RWPE2 (cell line): ENCODE measurements around the gene SLC3A2.

Experiments used
- ATAC-seq: fragments of 200-7000 bp; cut with Tn5 transposase; 3 replicates; pipeline ENCODE4 v1.9.1; 2021; ENCODE audit warnings: low read depth
- DNase-seq: peaks from one replicate; pipeline ENCODE4 v3.0.0-alpha.2; 2020; ENCODE audit warnings: low spot score
- H3K27ac ChIP-seq: fragments of 450-650 bp; 2 replicates; pipeline ENCODE4 v1.5.1; 2017; ENCODE audit warnings: mild to moderate bottlenecking; ENCODE audit not compliant: poor library complexity, severe bottlenecking
- H3K27me3 ChIP-seq: fragments of 250-450 bp; sonication (Bioruptor Pico); 2 replicates; pipeline ENCODE4 v1.5.1; 2021; ENCODE audit warnings: mild to moderate bottlenecking, moderate library complexity; ENCODE audit not compliant: insufficient read depth, poor library complexity, severe bottlenecking
- H3K36me3 ChIP-seq: fragments of 250-450 bp; sonication (Bioruptor Pico); 2 replicates; pipeline ENCODE4 v1.5.1; 2020; ENCODE audit warnings: low read depth, mild to moderate bottlenecking, moderate library complexity
- H3K4me1 ChIP-seq: fragments of 250-450 bp; sonication (Bioruptor Pico); 2 replicates; pipeline ENCODE4 v1.5.1; 2021; ENCODE audit warnings: mild to moderate bottlenecking, moderate library complexity; ENCODE audit not compliant: insufficient read depth, poor library complexity, severe bottlenecking
- H3K4me3 ChIP-seq: fragments of 250-450 bp; sonication (Bioruptor Pico); 2 replicates; pipeline ENCODE4 v1.5.1; 2021; ENCODE audit warnings: mild to moderate bottlenecking, moderate library complexity; ENCODE audit not compliant: severe bottlenecking
- H3K9me3 ChIP-seq: fragments of 250-450 bp; sonication (Bioruptor Pico); 2 replicates; pipeline ENCODE4 v1.5.1; 2021; ENCODE audit warnings: mild to moderate bottlenecking, moderate library complexity; ENCODE audit not compliant: severe bottlenecking
- CTCF ChIP-seq: fragments of 450-650 bp; IDR thresholded peaks from one replicate; pipeline ENCODE4 v1.5.1; 2017; ENCODE audit warnings: mild to moderate bottlenecking, moderate library complexity; ENCODE audit not compliant: poor library complexity, severe bottlenecking

Gene SLC3A2

GRCh38 chr11:62854825-62855570 lies 25.7 kb upstream of the SLC3A2 start:
- peaks cover 54% of the 10 kb centered on the region for H3K36me3 ChIP-seq
- H3K27me3 ChIP-seq, result no peaks in the 10 kb centered on the region
- DNase-seq, result no peak
- ATAC-seq, result no peak
- peaks cover 31% of the 10 kb centered on the region for H3K4me1 ChIP-seq
- H3K4me3 ChIP-seq, result peak overlapping the region; percentile 87
- no peaks in the 10 kb centered on the region for H3K9me3 ChIP-seq
- no peak for TF ChIP-seq CTCF
- H3K27ac ChIP-seq, result peak overlapping the region; percentile 84

- peak; percentile 98 for DNase-seq
- H3K36me3 ChIP-seq, result peaks cover 55% of the 10 kb centered on the region
Observed at GRCh38 chr11:62855571-62856332, 24.9 kb upstream of the SLC3A2 start.

DNA sequence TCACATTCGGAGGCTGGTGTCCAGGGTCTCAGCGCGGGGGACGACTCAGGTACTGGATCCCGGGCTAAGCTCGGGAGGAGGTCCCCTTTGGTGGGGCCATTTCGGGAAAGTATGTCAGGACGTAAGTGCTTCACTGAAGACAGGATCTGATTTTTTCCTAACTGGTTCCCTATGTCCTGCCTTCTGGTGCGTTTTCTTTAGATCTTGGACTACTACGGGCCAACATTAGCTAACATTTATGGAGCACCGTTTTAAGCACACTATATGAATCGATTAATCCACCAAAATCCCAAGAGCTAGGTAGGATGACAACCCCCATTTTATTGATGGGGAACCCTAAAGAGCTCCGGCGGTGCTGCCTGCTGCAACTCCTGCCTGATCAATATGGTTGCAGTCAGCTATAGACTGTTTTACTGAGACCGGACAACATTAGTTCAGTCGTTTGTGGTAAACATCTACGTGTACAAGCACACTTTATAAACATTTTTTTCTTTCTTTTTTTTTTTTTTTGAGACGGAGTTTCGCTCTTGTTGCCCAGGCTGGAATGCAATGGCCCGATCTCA lies 24.3 kb upstream of the SLC3A2 start:
- Histone ChIP-seq H3K9me3 (no peaks in the 10 kb centered on the region), H3K4me1 (peaks cover 42% of the 10 kb centered on the region), H3K4me3 (peak overlapping the region; percentile 87), H3K27me3 (no peaks in the 10 kb centered on the region), H3K27ac (peak overlapping the region; percentile 84), H3K36me3 (peaks cover 61% of the 10 kb centered on the region)
- TF ChIP-seq CTCF, result no peak
- ATAC-seq, result no peak
- no peak for DNase-seq

More at GRCh38 chr11:62855571-62856332, 24.9 kb upstream of the SLC3A2 start:
- H3K9me3 ChIP-seq, result no peaks in the 10 kb centered on the region
- H3K4me1 ChIP-seq, result peaks cover 36% of the 10 kb centered on the region
- no peak for TF ChIP-seq CTCF
- peak; percentile 81 for ATAC-seq
- H3K27me3 ChIP-seq, result no peaks in the 10 kb centered on the region
- peak overlapping the region; percentile 84 for H3K27ac ChIP-seq
- peak overlapping the region; percentile 87 for H3K4me3 ChIP-seq

DNA sequence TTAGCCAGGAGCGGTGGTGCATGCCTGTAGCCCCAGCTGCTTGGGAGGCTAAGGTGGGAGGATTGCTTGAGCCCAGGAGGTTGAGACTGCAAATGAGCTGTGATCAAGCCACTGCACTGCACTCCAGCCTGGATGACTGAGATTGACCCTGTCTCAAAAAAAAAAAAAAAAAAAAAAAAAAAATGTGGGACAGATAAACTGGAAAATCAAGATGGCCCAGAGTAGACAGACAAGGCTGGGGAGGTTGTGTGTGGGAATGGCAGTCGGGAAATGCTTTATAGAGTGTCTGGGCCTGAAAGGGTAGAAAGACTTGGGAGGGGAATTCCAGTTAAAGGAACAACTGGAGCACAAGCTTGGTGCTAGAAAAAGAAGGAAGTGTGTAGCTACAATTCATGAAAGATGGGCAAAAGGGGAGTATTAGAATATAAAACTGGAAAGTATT lies 23.1 kb upstream of the SLC3A2 start:
- H3K4me1 ChIP-seq, result peaks cover 47% of the 10 kb centered on the region
- TF ChIP-seq CTCF, result no peak
- peaks cover 56% of the 10 kb centered on the region for H3K36me3 ChIP-seq
- ATAC-seq, result no peak
- H3K27ac ChIP-seq, result peak overlapping the region; percentile 84
- peak overlapping the region; percentile 87 for H3K4me3 ChIP-seq
- no peaks in the 10 kb centered on the region for H3K9me3 ChIP-seq
- H3K27me3 ChIP-seq, result no peaks in the 10 kb centered on the region
- DNase-seq, result no peak
